ENCODE measurements around the gene LHPP.
A peak's percentile ranks its signal among the peaks of the same experiment; 100 is the strongest.

Gene LHPP

DNA sequence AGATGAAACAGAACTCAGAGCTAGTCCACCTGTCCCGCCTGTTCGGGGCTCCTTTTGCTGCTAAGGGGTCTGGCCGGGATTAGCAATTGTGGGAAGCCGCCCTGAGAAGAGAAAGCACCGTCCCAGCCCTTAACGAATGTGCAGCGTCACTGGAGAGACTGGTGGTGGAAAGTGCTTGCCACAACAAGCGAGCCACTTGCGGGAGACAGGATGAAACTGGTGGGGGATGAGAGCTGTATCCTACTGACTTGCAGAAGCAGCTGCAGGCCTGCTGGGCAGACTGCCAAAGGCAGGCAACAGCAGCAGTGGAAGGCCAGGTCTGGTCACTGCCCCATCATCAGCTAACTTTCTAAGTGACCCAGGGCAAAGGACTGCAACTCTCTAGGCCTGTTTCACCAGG is 187.1 kb downstream of the LHPP start:
- TF ChIP-seq SUZ12 (IDR thresholded peaks at IDR 0.05; ENCODE audit: extremely low read depth, insufficient read depth, insufficient read length): no peak
- TF ChIP-seq ZNF274 (IDR thresholded peaks at IDR 0.05; ENCODE audit: low read depth, low read length): no peak
- no peak for TF ChIP-seq YY1 (IDR thresholded peaks at IDR 0.05; ENCODE audit: insufficient read depth, insufficient read length)
- Histone ChIP-seq H3K36me3 (ENCODE audit: insufficient read depth, insufficient read length, low read length) (peaks cover 7% of the 10 kb centered on the region), H3K9ac (ENCODE audit: insufficient read length, low read depth) (no peak overlapping the region), H3K27me3 (ENCODE audit: insufficient read depth, insufficient read length) (no peaks in the 10 kb centered on the region), H3K9me3 (ENCODE audit: insufficient read depth, low read length) (no peaks in the 10 kb centered on the region), H3K4me3 (ENCODE audit: insufficient read length, low read depth) (no peak overlapping the region), H3K4me1 (ENCODE audit: insufficient read depth, insufficient read length) (peaks cover 26% of the 10 kb centered on the region)
- no peak for DNase-seq (ENCODE audit: low read depth, low spot score)

DNA sequence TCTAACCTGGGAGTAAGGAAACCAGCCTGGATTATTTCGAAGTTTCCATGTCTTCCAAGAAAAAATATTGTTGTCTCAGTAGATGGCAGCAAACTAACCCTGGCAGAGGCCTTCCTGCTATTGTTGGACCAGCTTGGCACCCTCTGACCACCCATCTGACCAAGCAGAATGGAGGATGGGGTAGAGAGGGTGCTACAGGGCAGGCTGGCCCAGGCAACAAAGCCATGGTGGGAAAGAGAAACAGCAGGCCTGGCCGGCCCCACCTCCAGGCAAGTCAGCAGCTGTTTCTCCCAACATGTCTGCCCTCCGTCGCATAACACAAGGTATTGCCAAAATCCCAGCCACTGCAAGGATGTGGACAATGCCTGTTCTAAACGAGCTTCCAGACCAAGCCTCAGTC is 187.6 kb downstream of the LHPP start:
- no peak overlapping the region for H3K9ac ChIP-seq (ENCODE audit: insufficient read length, low read depth)
- no peak overlapping the region for H3K4me3 ChIP-seq (ENCODE audit: insufficient read length, low read depth)
- peaks cover 27% of the 10 kb centered on the region for H3K4me1 ChIP-seq (ENCODE audit: insufficient read depth, insufficient read length)
- H3K27me3 ChIP-seq (ENCODE audit: insufficient read depth, insufficient read length): no peaks in the 10 kb centered on the region
- TF ChIP-seq YY1 (IDR thresholded peaks at IDR 0.05; ENCODE audit: insufficient read depth, insufficient read length): no peak
- no peak for TF ChIP-seq SUZ12 (IDR thresholded peaks at IDR 0.05; ENCODE audit: extremely low read depth, insufficient read depth, insufficient read length)
- no peak for TF ChIP-seq ZNF274 (IDR thresholded peaks at IDR 0.05; ENCODE audit: low read depth, low read length)
- H3K9me3 ChIP-seq (ENCODE audit: insufficient read depth, low read length): no peaks in the 10 kb centered on the region
- peaks cover 7% of the 10 kb centered on the region for H3K36me3 ChIP-seq (ENCODE audit: insufficient read depth, insufficient read length, low read length)
- DNase-seq (ENCODE audit: low read depth, low spot score): no peak

DNA sequence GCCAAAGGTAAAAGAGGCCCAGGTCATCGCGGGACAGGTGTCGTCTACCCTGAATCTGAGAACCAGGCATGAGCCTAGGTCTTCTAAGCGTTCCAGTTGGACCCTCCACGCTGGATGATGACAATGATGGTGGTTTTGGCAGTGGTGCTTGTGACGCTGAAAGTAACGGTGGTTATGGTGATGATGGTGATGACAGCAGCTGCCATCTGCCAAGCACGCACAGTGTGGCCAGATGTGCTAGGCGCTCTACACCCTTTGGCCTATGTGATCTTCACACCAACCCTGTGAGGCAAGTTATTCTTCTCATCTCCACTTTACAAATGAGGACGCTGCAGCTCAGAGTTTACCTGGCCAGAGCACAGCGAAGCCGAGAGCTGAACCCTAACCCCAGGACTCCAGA is 188.6 kb downstream of the LHPP start:
- Histone ChIP-seq H3K27me3 (ENCODE audit: insufficient read depth, insufficient read length) (no peaks in the 10 kb centered on the region), H3K4me3 (ENCODE audit: insufficient read length, low read depth) (no peak overlapping the region), H3K9me3 (ENCODE audit: insufficient read depth, low read length) (no peaks in the 10 kb centered on the region), H3K36me3 (ENCODE audit: insufficient read depth, insufficient read length, low read length) (peaks cover 7% of the 10 kb centered on the region), H3K9ac (ENCODE audit: insufficient read length, low read depth) (no peak overlapping the region), H3K4me1 (ENCODE audit: insufficient read depth, insufficient read length) (peaks cover 35% of the 10 kb centered on the region)
- TF ChIP-seq YY1 (IDR thresholded peaks at IDR 0.05; ENCODE audit: insufficient read depth, insufficient read length) (no peak), SUZ12 (IDR thresholded peaks at IDR 0.05; ENCODE audit: extremely low read depth, insufficient read depth, insufficient read length) (no peak), ZNF274 (IDR thresholded peaks at IDR 0.05; ENCODE audit: low read depth, low read length) (no peak)
- no peak for DNase-seq (ENCODE audit: low read depth, low spot score)

DNA sequence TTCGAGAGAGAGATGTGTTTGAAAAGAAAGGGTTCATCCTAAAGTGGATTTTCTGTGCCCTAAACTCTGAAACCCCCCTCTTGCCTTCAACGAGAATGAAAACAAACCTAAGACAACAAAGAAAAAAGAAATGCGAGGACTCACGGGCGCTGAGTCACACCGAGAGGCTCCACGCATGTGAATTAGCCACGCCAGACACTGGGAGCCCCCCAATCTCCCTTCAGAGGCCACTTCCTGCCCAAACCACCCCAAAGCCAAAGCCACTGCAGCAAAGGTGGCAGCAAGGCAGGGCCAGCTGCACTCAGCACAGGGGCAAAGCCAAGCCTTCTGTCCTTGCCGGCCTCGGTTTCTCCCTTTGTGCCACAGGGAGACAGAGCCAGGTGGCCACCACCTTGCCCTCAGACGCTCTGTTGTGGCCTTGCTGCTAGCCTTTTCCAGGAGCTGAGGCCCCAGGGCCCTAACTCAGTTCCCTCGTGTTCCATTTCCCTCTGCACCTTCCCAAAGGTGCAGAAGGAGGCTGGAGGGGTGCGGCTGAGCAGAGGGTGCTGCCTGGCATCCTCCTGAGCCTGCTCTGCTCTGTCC is 189.3 kb downstream of the LHPP start:
- Histone ChIP-seq H3K9me3 (ENCODE audit: insufficient read depth, low read length) (no peaks in the 10 kb centered on the region), H3K27me3 (ENCODE audit: insufficient read depth, insufficient read length) (no peaks in the 10 kb centered on the region), H3K9ac (ENCODE audit: insufficient read length, low read depth) (peak overlapping the region; percentile 50), H3K36me3 (ENCODE audit: insufficient read depth, insufficient read length, low read length) (peaks cover 9% of the 10 kb centered on the region), H3K4me3 (ENCODE audit: insufficient read length, low read depth) (no peak overlapping the region), H3K4me1 (ENCODE audit: insufficient read depth, insufficient read length) (peaks cover 39% of the 10 kb centered on the region)
- TF ChIP-seq SUZ12 (IDR thresholded peaks at IDR 0.05; ENCODE audit: extremely low read depth, insufficient read depth, insufficient read length): no peak
- no peak for DNase-seq (ENCODE audit: low read depth, low spot score)

DNA sequence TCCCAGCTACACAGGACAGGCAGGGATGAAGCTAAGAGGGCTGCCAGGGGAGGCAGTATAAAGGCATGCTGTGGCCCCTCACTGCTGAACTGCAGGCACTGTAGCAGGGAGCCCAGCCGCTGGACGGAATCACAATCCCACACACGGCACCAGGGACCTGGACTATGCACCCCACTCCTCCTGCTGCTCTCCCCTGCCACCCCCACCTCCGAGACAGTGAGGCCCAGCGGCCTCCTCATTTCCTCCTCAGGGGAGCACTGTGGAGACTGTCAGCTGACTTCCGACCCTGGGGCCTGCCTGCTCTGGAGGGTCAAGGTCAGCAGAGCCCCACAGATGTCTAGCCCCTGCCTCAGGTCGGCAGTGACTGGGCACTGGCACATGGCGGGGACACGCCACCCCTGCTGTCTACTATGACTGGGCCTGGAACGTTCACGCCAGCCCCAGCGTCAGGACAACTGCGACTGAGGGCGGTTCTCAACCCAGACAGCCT is 189.8 kb downstream of the LHPP start:
- peak overlapping the region; percentile 50 for H3K9ac ChIP-seq (ENCODE audit: insufficient read length, low read depth)
- H3K4me1 ChIP-seq (ENCODE audit: insufficient read depth, insufficient read length): peaks cover 39% of the 10 kb centered on the region
- no peaks in the 10 kb centered on the region for H3K9me3 ChIP-seq (ENCODE audit: insufficient read depth, low read length)

DNA sequence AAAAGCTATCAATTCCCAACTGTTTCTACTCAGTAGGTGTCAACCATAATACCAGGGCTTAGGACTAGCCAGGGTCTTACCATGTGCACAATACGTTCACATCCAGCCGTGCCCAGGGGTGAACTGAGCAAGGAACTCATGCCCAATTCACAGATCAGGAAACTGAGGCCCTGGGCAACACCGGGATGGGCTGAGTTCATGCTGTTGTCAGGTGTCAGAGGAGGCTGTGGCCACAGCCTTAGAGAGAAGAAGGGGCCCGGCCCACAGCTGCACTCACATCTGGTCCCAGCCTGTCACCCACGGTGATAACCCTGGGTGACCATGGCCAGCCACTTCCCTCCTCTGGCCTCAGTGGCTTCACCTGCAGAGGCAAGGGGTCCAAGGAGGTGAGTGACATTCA is 190.6 kb downstream of the LHPP start:
- no peak for DNase-seq (ENCODE audit: low read depth, low spot score)
- H3K9ac ChIP-seq (ENCODE audit: insufficient read length, low read depth): no peak overlapping the region
- H3K9me3 ChIP-seq (ENCODE audit: insufficient read depth, low read length): no peaks in the 10 kb centered on the region
- peaks cover 39% of the 10 kb centered on the region for H3K4me1 ChIP-seq (ENCODE audit: insufficient read depth, insufficient read length)
- no peaks in the 10 kb centered on the region for H3K27me3 ChIP-seq (ENCODE audit: insufficient read depth, insufficient read length)
- H3K36me3 ChIP-seq (ENCODE audit: insufficient read depth, insufficient read length, low read length): peaks cover 6% of the 10 kb centered on the region
- H3K4me3 ChIP-seq (ENCODE audit: insufficient read length, low read depth): no peak overlapping the region
- TF ChIP-seq SUZ12 (IDR thresholded peaks at IDR 0.05; ENCODE audit: extremely low read depth, insufficient read depth, insufficient read length) (no peak), ZNF274 (IDR thresholded peaks at IDR 0.05; ENCODE audit: low read depth, low read length) (no peak), YY1 (IDR thresholded peaks at IDR 0.05; ENCODE audit: insufficient read depth, insufficient read length) (no peak)

More for the DNA sequence above, 189.8 kb downstream of the LHPP start:
- Histone ChIP-seq H3K36me3 (ENCODE audit: insufficient read depth, insufficient read length, low read length) (peaks cover 11% of the 10 kb centered on the region), H3K27me3 (ENCODE audit: insufficient read depth, insufficient read length) (no peaks in the 10 kb centered on the region), H3K4me3 (ENCODE audit: insufficient read length, low read depth) (no peak overlapping the region)
- TF ChIP-seq SUZ12 (IDR thresholded peaks at IDR 0.05; ENCODE audit: extremely low read depth, insufficient read depth, insufficient read length) (no peak), ZNF274 (IDR thresholded peaks at IDR 0.05; ENCODE audit: low read depth, low read length) (no peak), YY1 (IDR thresholded peaks at IDR 0.05; ENCODE audit: insufficient read depth, insufficient read length) (no peak)
- no peak for DNase-seq (ENCODE audit: low read depth, low spot score)

DNA sequence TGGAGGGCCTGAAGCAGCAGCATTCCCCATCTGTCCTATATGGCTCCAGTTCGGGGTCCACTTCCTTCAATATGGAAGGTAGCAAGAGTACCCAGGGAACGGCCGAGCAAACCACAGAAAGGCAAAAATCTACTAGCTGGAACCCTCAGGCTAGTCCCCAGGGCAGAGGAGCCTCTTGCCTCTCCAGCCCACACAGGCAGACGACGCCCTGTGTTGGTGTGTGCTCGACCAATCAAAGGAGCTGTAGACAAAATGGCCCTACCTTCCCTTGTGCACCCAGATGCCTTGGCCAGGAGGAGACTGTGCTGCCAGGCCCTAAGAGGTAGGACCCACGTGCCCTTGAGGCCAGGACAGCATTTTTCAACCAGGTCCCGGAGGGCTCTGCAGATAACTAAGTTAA is 191.1 kb downstream of the LHPP start:
- TF ChIP-seq ZNF274 (IDR thresholded peaks at IDR 0.05; ENCODE audit: low read depth, low read length) (no peak), SUZ12 (IDR thresholded peaks at IDR 0.05; ENCODE audit: extremely low read depth, insufficient read depth, insufficient read length) (no peak), YY1 (IDR thresholded peaks at IDR 0.05; ENCODE audit: insufficient read depth, insufficient read length) (no peak)
- Histone ChIP-seq H3K9me3 (ENCODE audit: insufficient read depth, low read length) (no peaks in the 10 kb centered on the region), H3K4me1 (ENCODE audit: insufficient read depth, insufficient read length) (peaks cover 39% of the 10 kb centered on the region), H3K9ac (ENCODE audit: insufficient read length, low read depth) (no peak overlapping the region), H3K36me3 (ENCODE audit: insufficient read depth, insufficient read length, low read length) (peaks cover 4% of the 10 kb centered on the region), H3K4me3 (ENCODE audit: insufficient read length, low read depth) (no peak overlapping the region), H3K27me3 (ENCODE audit: insufficient read depth, insufficient read length) (no peaks in the 10 kb centered on the region)
- DNase-seq (ENCODE audit: low read depth, low spot score): no peak
